Fibroblast of villous mesenchyme (primary cell): ENCODE measurements around the gene MCTP1. TPM values are rescaled to one million over a fixed set of nuclear protein-coding genes. Genes with fewer than 3 reads are reported as not detected.
A peak's percentile ranks its signal among the peaks of the same experiment; 100 is the strongest.
"Not testable (repeated sequence)": the region's sequence is repeated elsewhere in the genome, so short reads cannot be mapped to it uniquely, and the experiment has no call there.

Experiments
- DNase-seq: peaks from one replicate; pipeline ENCODE4 v3.0.0-alpha.2; 2010; ENCODE audit warnings: low read depth
- H3K4me3 ChIP-seq: 2 replicates; pipeline ENCODE4 v1.5.1; 2011; ENCODE audit warnings: low read depth, mild to moderate bottlenecking, low read length
- CTCF ChIP-seq: IDR thresholded peaks from 2 replicates; pipeline ENCODE4 v1.5.1; 2012; ENCODE audit warnings: low read depth, mild to moderate bottlenecking, low read length; ENCODE audit not compliant: insufficient read depth
- total RNA-seq: library from RNA; depleted of rRNA; stranded (reverse); fragments of >200 nt; gene quantifications from 2 replicates; pipeline ENCODE4 v1.2.3, GENCODE V29; 2012

MCTP1 gene
- total RNA-seq, 1 donor: 14.7 TPM

- H3K4me3 ChIP-seq: no peak overlapping the region
- no peak for TF ChIP-seq CTCF
- no peak for DNase-seq
Measured at GRCh38 chr5:95216136-95216955, 68.5 kb downstream of the MCTP1 start.

- not testable (repeated sequence) for H3K4me3 ChIP-seq, DNase-seq
Measured at GRCh38 chr5:95207811-95208210, 77.1 kb downstream of the MCTP1 start.

- no peak for TF ChIP-seq CTCF
- H3K4me3 ChIP-seq: no peak overlapping the region
- no peak for DNase-seq
Measured at GRCh38 chr5:95194856-95195255, 90.0 kb downstream of the MCTP1 start.

GRCh38 chr5:95191330-95191729 lies 93.6 kb downstream of the MCTP1 start:
- no peak overlapping the region for H3K4me3 ChIP-seq

GRCh38 chr5:95184924-95185323 lies 100.0 kb downstream of the MCTP1 start:
- no peak for TF ChIP-seq CTCF
- no peak overlapping the region for H3K4me3 ChIP-seq
- DNase-seq: no peak

More at GRCh38 chr5:95191330-95191729, 93.6 kb downstream of the MCTP1 start:
- no peak for DNase-seq
- TF ChIP-seq CTCF: no peak

GRCh38 chr5:95181644-95182043 lies 103.2 kb downstream of the MCTP1 start:
- no peak for DNase-seq
- H3K4me3 ChIP-seq: no peak overlapping the region
- TF ChIP-seq CTCF: no peak

- peak; percentile 5 for DNase-seq
- H3K4me3 ChIP-seq: no peak overlapping the region
- no peak for TF ChIP-seq CTCF
Measured at GRCh38 chr5:95178046-95178651, 106.7 kb downstream of the MCTP1 start.
